ENCODE results near the gene STKLD1. TPM values are rescaled to one million over a fixed set of nuclear protein-coding genes. Genes with fewer than 3 reads are reported as not detected.

The STKLD1 gene
- total RNA-seq, 6 experiments from 2014 or later = 0.46 to 1.4 (median 0.68) TPM

DNA sequence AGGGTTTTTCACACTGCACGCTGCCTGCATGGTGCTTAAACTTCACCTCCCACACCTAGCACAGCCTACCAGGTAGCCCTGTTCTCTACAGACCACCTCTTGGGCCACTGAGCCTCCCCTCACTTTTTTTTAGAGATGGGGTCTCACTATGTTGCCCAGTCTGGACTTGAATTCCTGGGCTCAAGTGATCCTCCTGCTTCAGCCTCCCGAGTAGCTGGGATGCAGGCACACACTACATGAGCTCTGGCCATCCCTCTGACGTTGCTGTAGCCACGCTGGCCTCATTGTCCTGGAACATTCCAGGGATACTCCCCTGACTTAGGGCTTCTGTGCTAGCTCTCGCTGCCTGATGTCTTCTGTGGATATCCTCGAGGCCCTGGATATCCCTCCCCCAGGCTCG lies 76.4 kb downstream of the STKLD1 start:
- Mint-ChIP-seq H3K4me1 (ENCODE audit: low read depth) (no peaks in the 10 kb centered on the region), H3K27ac (no peak overlapping the region), H3K36me3 (ENCODE audit: low read depth) (no peaks in the 10 kb centered on the region), H3K9me3 (no peaks in the 10 kb centered on the region), H3K27me3 (ENCODE audit: insufficient read depth) (peaks cover 11% of the 10 kb centered on the region), H3K4me3 (no peak overlapping the region)
- no peak for DNase-seq
- TF ChIP-seq, protein P1, sequence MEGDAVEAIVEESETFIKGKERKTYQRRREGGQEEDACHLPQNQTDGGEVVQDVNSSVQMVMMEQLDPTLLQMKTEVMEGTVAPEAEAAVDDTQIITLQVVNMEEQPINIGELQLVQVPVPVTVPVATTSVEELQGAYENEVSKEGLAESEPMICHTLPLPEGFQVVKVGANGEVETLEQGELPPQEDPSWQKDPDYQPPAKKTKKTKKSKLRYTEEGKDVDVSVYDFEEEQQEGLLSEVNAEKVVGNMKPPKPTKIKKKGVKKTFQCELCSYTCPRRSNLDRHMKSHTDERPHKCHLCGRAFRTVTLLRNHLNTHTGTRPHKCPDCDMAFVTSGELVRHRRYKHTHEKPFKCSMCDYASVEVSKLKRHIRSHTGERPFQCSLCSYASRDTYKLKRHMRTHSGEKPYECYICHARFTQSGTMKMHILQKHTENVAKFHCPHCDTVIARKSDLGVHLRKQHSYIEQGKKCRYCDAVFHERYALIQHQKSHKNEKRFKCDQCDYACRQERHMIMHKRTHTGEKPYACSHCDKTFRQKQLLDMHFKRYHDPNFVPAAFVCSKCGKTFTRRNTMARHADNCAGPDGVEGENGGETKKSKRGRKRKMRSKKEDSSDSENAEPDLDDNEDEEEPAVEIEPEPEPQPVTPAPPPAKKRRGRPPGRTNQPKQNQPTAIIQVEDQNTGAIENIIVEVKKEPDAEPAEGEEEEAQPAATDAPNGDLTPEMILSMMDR (IDR thresholded peaks at IDR 0.05) = no peak

DNA sequence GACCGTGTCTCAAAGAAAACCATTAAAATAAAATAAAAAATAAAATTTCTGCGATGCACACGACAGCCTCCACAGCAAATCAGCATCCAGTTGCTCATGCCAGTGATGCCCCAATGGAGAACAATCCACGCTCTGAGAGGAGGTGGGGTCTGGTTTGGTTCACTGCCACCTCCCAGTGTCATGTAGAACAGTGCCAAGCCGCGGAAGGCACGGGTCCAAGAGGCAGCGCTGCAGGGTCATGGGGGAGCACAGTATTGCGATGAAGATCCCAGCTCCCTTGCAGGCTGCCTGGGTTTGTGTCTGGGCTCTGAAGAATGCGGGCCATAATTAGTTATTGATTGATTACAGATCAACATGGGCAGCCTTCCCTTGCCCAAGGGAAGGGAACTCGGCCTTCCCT lies 77.5 kb downstream of the STKLD1 start:
- no peak overlapping the region for H3K27ac Mint-ChIP-seq
- no peak overlapping the region for H3K4me3 Mint-ChIP-seq
- TF ChIP-seq, protein P1 (IDR thresholded peaks at IDR 0.05) = no peak
- H3K9me3 Mint-ChIP-seq = no peaks in the 10 kb centered on the region
- no peak for DNase-seq
- no peaks in the 10 kb centered on the region for H3K36me3 Mint-ChIP-seq (ENCODE audit: low read depth)
- peaks cover 14% of the 10 kb centered on the region for H3K27me3 Mint-ChIP-seq (ENCODE audit: insufficient read depth)
- H3K4me1 Mint-ChIP-seq (ENCODE audit: low read depth) = no peaks in the 10 kb centered on the region

DNA sequence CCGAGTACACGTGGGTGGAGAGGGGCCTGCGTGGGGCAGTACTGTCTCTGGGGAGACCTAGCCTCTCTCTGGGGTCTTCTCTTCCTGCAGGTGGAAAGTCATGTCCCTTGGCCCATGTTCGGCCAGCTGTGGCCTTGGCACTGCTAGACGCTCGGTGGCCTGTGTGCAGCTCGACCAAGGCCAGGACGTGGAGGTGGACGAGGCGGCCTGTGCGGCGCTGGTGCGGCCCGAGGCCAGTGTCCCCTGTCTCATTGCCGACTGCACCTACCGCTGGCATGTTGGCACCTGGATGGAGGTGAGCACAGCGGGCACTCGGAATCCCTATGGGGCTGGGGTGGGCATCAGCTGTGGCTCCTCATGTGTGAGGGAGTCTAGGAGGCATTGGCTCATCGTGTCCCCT lies 78.2 kb downstream of the STKLD1 start:
- Mint-ChIP-seq H3K9me3 (no peaks in the 10 kb centered on the region), H3K27ac (no peak overlapping the region), H3K27me3 (ENCODE audit: insufficient read depth) (peaks cover 14% of the 10 kb centered on the region), H3K4me1 (ENCODE audit: low read depth) (no peaks in the 10 kb centered on the region), H3K36me3 (ENCODE audit: low read depth) (no peaks in the 10 kb centered on the region), H3K4me3 (no peak overlapping the region)
- TF ChIP-seq, protein P1 (IDR thresholded peaks at IDR 0.05) = no peak
- DNase-seq = no peak

DNA sequence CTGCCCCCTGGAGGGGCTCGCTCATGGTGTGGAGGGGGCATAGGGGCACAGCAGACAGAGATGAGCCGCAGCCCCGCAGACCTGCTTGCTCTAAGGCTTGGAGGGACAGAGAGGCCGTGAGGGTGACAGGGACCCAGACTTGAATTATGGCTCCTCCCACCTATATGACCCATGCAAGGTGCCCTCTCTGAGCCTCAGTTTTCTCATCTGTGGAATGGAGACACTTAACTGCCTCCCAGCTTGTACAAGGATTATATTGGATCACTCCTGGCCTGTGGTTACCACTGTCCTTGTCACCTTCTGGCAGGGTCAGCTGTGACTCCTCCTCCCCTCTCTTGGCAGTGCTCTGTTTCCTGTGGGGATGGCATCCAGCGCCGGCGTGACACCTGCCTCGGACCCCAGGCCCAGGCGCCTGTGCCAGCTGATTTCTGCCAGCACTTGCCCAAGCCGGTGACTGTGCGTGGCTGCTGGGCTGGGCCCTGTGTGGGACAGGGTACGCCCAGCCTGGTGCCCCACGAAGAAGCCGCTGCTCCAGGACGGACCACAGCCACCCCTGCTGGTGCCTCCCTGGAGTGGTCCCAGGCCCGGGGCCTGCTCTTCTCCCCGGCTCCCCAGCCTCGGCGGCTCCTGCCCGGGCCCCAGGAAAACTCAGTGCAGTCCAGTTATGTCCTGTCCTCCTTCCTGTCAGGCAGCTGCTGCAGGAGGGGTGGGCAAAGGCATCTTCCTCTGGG lies 78.9 kb downstream of the STKLD1 start:
- H3K4me1 Mint-ChIP-seq (ENCODE audit: low read depth) = no peaks in the 10 kb centered on the region
- no peak for DNase-seq
- H3K36me3 Mint-ChIP-seq (ENCODE audit: low read depth) = no peaks in the 10 kb centered on the region
- H3K9me3 Mint-ChIP-seq = no peaks in the 10 kb centered on the region
- TF ChIP-seq, protein P1 (IDR thresholded peaks at IDR 0.05) = no peak
- peaks cover 15% of the 10 kb centered on the region for H3K27me3 Mint-ChIP-seq (ENCODE audit: insufficient read depth)
- H3K27ac Mint-ChIP-seq = no peak overlapping the region
- H3K4me3 Mint-ChIP-seq = no peak overlapping the region

Other genes starting within 250 kb of the STKLD1 start
- gene GBGT1, start 212.5 kb upstream of the STKLD1 start, total RNA-seq (2021; fragmentation: NEBNext Ultra II Directional; extraction: Animal tissue kit (Norgen Biotek cat#: 25700)) = 1 to 10 TPM; 1.1 to 2.8 (median 1.7) TPM
- gene OBP2B, start 167.1 kb upstream of the STKLD1 start, total RNA-seq (2021; fragmentation: NEBNext Ultra II Directional; extraction: Animal tissue kit (Norgen Biotek cat#: 25700)) = not detected
- gene ABO, start 101.2 kb upstream of the STKLD1 start, total RNA-seq (2021; fragmentation: NEBNext Ultra II Directional; extraction: Animal tissue kit (Norgen Biotek cat#: 25700)) = not detected
- 10 to 100 TPM; 11.2 to 19.3 (median 13.5) TPM for gene SURF6, start 40.2 kb upstream of the STKLD1 start, total RNA-seq (2021; fragmentation: NEBNext Ultra II Directional; extraction: Animal tissue kit (Norgen Biotek cat#: 25700))
- gene MED22, start 28.2 kb upstream of the STKLD1 start, total RNA-seq (2021; fragmentation: NEBNext Ultra II Directional; extraction: Animal tissue kit (Norgen Biotek cat#: 25700)) = 10 to 100 TPM; 17.9 to 22.3 (median 20.8) TPM
- 1,000 to 10,000 TPM; 2,011 to 2,156 (median 2,046) TPM for gene RPL7A, start 28.1 kb upstream of the STKLD1 start, total RNA-seq (2021; fragmentation: NEBNext Ultra II Directional; extraction: Animal tissue kit (Norgen Biotek cat#: 25700))
- 10 to 100 TPM; 25.3 to 29.1 (median 26.8) TPM for gene SURF1, start 19.9 kb upstream of the STKLD1 start, total RNA-seq (2021; fragmentation: NEBNext Ultra II Directional; extraction: Animal tissue kit (Norgen Biotek cat#: 25700))
- 10 to 100 TPM; 16.6 to 20.9 (median 18.2) TPM for gene SURF2, start 19.8 kb upstream of the STKLD1 start, total RNA-seq (2021; fragmentation: NEBNext Ultra II Directional; extraction: Animal tissue kit (Norgen Biotek cat#: 25700))
- gene SURF4, start 306 bp upstream of the STKLD1 start, total RNA-seq (2021; fragmentation: NEBNext Ultra II Directional; extraction: Animal tissue kit (Norgen Biotek cat#: 25700)) = 100 to 1,000 TPM; 406 to 474 (median 417) TPM
- gene REXO4, start 41.6 kb downstream of the STKLD1 start, total RNA-seq (2021; fragmentation: NEBNext Ultra II Directional; extraction: Animal tissue kit (Norgen Biotek cat#: 25700)) = 10 to 100 TPM; 20.4 to 26.3 (median 23.5) TPM
- 1 to 10 TPM in 1 of 6 experiments, under 1 TPM in 5; 0.41 to 1.2 (median 0.74) TPM for gene ADAMTS13, start 46.0 kb downstream of the STKLD1 start, total RNA-seq (2021; fragmentation: NEBNext Ultra II Directional; extraction: Animal tissue kit (Norgen Biotek cat#: 25700))
- gene CACFD1, start 83.6 kb downstream of the STKLD1 start, total RNA-seq (2021; fragmentation: NEBNext Ultra II Directional; extraction: Animal tissue kit (Norgen Biotek cat#: 25700)) = 1 to 10 TPM; 5.0 to 9.1 (median 6.7) TPM
- 10 to 100 TPM in 5 of 6 experiments, 1 to 10 TPM in 1; 9.4 to 12.6 (median 11.3) TPM for gene SLC2A6, start 102.7 kb downstream of the STKLD1 start, total RNA-seq (2021; fragmentation: NEBNext Ultra II Directional; extraction: Animal tissue kit (Norgen Biotek cat#: 25700))
- gene MYMK, start 148.6 kb downstream of the STKLD1 start, total RNA-seq (2021; fragmentation: NEBNext Ultra II Directional; extraction: Animal tissue kit (Norgen Biotek cat#: 25700)) = not detected
- under 1 TPM in 3 of 6 experiments, not detected in 3; 0.05 to 0.07 (median 0.06) TPM for gene ADAMTSL2, start 158.3 kb downstream of the STKLD1 start, total RNA-seq (2021; fragmentation: NEBNext Ultra II Directional; extraction: Animal tissue kit (Norgen Biotek cat#: 25700))
- gene FAM163B, start 233.0 kb downstream of the STKLD1 start, total RNA-seq (2021; fragmentation: NEBNext Ultra II Directional; extraction: Animal tissue kit (Norgen Biotek cat#: 25700)) = not detected

Data from HFFc6 (cell line).